Pancreas (tissue), 10 donors: Measurements from ENCODE around the gene SH3TC1. TPM values are rescaled to one million over a fixed set of nuclear protein-coding genes. Genes with fewer than 3 reads are reported as not detected.

ENCODE experiments used
- ATAC-seq, 4 donors: fragments of 200-7000 bp; cut with Tn5 transposase; one replicate each; pipeline versions ENCODE4 v1.8.0 to v1.9.1; 2020; ENCODE audit warnings: mild to moderate bottlenecking in 4 of 4, moderate library complexity in 4 of 4
- DNase-seq, 6 donors: peaks; one replicate each; pipeline ENCODE4 v3.0.0-alpha.2; 2020
- FAIRE-seq: peaks from 2 replicates; lab custom pipeline; 2012; peaks lifted over from hg19 to GRCh38; lab: Jason Lieb, UNC
- H3K27ac ChIP-seq, 4 donors: fragments of 200-600 bp; sonication (generic); 1 replicate in 3 of 4; 2 replicates in 1 of 4; pipeline versions ENCODE4 v1.5.0 to v1.8.0; 2020
- H3K27me3 ChIP-seq, 4 donors: fragments of 200-600 bp; one replicate each; pipeline ENCODE4 v1.8.0; 2021
- H3K36me3 ChIP-seq, 3 donors: fragments of 200-600 bp; sonication (generic) in 1 of 3; one replicate each; pipeline versions ENCODE4 v1.5.0 to v1.8.0; 2020 to 2021
- H3K4me1 ChIP-seq, 3 donors: fragments of 200-600 bp; one replicate each; pipeline ENCODE4 v1.8.0; 2021
- H3K4me3 ChIP-seq, 4 donors: fragments of 200-600 bp; sonication (generic) in 2 of 4; one replicate each; pipeline versions ENCODE4 v1.5.0 to v1.8.0; 2020 to 2021
- H3K9me3 ChIP-seq, 4 donors: fragments of 200-600 bp; one replicate each; pipeline ENCODE4 v1.8.0; 2021
- WGBS, 2 donors: extraction: QIAGEN DNeasy Blood & Tissue Kit; methylation state at CpG; one replicate each; pipeline ENCODE4 v1.1.7; 2013; 5-methylcytosine and 5-hydroxymethylcytosine counted together
- intact Hi-C, 3 donors: fragments of 100-400 bp; cut with DNase I; formaldehyde crosslinking; loops; one replicate each; pipeline versions ENCODE4 v1.11.1 to v1.14.2; 2022
- polyA plus RNA-seq, 2 donors: library from polyadenylated mRNA; stranded (reverse); fragments of 200-250 nt; gene quantifications; one replicate each; pipeline ENCODE4 v1.2.3, GENCODE V29; 2013
- total RNA-seq, 6 donors: library from RNA; stranded (reverse); fragmentation: NEBNext Ultra II Directional in 4 of 6; extraction: Animal tissue kit (Norgen Biotek cat#: 25700) in 4 of 6; gene quantifications; one replicate each; pipeline versions ENCODE4 v1.2.1 to v1.2.4, GENCODE V29; 2021 to 2023
- TF ChIP-seq, protein P1 (sequence below), 4 donors: fragments of 200-600 bp; sonication (generic) in 3 of 4; IDR thresholded peaks; one replicate each; pipeline versions ENCODE4 v1.5.0 to v1.8.0; 2021; ENCODE audit warnings: antibody characterized with exemption in 4 of 4
- donor health status: healthy with polysubstance abuse.
- donor health status: DM: no; HTN: no; CAD: no; lungs with moderate emphysema.
- donor health status: DM: no; HTN: no; CAD: no.
- donor health status: control.
- donor health status: control.
- donor health status: Bipolar disorder and iron deficiency.
- donor health status: DM: yes; HTN: yes; CAD: no.
- donor health status: DM: no; HTN: no; CAD: no.
- donor health status: DM: no; HTN: no; CAD: no.
- donor health status: DM: yes; HTN: yes; CAD: no.

Gene SH3TC1
- total and polyA plus RNA-seq, 8 donors: 12.5 to 28.0 (median 19.6) TPM

DNA sequence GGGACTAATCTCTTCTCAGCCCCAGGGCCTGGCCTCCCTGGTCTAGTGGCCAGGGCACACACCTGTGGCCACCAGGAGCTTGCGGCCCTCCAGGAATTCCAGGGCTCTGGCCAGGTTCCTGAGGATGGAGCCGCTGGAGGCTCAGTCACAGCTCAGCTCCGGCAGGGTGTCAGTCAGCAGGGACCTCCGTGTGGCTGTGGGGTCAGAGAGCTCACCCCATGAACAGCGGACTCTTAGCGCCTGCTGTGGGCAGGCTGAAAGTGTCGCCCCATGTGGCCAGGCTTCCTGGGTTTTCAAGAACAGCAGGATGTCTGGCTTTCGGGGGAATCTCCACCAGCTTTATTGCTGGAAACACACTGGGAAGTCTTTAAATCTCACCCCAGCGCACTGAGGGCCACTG is 19.3 kb upstream of the SH3TC1 start:
- DNase-seq (no peak), ATAC-seq (no peak), FAIRE-seq (no peak)
- peaks cover 0 to 8% (median 6%) of the 10 kb centered on the region in 3 donors for H3K4me1 ChIP-seq
- no peak overlapping the region for H3K27ac ChIP-seq
- H3K9me3 ChIP-seq: no peaks in the 10 kb centered on the region
- intact Hi-C loops: no loop called here
- no peak overlapping the region for H3K4me3 ChIP-seq
- H3K36me3 ChIP-seq: no peaks in the 10 kb centered on the region
- TF ChIP-seq, protein P1, sequence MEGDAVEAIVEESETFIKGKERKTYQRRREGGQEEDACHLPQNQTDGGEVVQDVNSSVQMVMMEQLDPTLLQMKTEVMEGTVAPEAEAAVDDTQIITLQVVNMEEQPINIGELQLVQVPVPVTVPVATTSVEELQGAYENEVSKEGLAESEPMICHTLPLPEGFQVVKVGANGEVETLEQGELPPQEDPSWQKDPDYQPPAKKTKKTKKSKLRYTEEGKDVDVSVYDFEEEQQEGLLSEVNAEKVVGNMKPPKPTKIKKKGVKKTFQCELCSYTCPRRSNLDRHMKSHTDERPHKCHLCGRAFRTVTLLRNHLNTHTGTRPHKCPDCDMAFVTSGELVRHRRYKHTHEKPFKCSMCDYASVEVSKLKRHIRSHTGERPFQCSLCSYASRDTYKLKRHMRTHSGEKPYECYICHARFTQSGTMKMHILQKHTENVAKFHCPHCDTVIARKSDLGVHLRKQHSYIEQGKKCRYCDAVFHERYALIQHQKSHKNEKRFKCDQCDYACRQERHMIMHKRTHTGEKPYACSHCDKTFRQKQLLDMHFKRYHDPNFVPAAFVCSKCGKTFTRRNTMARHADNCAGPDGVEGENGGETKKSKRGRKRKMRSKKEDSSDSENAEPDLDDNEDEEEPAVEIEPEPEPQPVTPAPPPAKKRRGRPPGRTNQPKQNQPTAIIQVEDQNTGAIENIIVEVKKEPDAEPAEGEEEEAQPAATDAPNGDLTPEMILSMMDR (IDR thresholded peaks at IDR 0.05): no peak
- 87 to 92% methylated on average over 9 of the region's 9 CpGs for WGBS, 2 donors
- no peaks in the 10 kb centered on the region for H3K27me3 ChIP-seq

DNA sequence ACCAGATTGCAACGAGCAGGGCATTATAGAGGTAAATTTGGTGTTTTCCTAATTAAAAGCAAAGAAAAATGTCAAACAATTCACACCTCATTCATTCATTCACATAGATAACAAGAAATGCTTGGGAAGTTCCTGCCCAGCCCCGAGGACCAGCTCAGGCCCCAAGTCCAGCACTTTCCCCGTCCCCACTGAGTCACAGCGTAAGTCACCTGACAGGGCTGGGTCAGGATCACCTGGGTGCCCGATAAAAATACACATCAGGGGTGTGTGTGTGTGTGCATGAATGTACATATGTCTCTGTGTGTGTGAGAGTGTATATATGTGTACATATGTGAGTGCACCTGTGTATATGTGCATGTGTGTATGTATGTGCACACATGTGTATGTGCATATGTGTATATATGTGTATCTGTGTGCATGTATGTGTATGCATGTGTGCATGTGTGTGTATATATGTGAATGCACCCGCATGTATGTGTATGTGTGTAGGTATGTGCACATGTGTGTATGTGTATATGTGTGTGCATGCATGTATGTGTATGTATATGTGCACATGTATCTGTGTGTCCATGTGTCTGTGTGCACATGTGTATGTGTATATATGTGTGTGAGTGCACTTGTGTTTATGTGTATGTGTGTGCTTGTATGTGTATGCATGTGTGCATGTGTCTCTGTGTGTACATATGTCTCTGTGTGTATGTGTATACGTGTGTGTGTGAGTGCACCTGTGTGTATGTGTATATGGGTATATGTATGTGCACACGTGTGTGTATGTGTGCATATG is 18.6 kb upstream of the SH3TC1 start:
- Histone ChIP-seq H3K27ac (no peak overlapping the region), H3K27me3 (no peaks in the 10 kb centered on the region), H3K36me3 (no peaks in the 10 kb centered on the region), H3K9me3 (no peaks in the 10 kb centered on the region), H3K4me1 (peaks cover 0 to 8% (median 6%) of the 10 kb centered on the region in 3 donors), H3K4me3 (no peak overlapping the region)
- DNase-seq (no peak), FAIRE-seq (no peak), ATAC-seq (no peak)
- intact Hi-C loops: no loop called here
- 78 to 80% methylated on average over 8 of the region's 8 CpGs for WGBS, 2 donors
- TF ChIP-seq, protein P1 (IDR thresholded peaks at IDR 0.05): no peak

DNA sequence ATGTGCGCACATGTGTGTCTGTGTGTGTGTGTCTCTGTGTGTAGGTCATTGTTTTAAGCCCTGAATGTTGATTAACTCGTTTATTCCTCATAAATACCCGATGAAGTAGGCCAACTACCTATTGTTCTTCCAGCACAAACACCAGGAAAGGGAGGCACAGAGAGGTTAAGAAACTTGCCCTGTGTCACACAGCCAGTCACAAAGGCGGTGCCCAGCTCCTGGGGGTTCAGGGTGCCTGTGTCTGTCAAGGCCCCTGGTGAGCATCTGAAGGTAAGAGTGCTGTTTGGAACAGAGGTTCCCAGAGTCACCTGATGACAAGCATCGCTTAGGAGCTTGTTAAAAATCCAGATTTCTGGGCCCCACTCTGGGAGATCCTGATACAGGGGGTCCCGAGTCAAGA is 18.0 kb upstream of the SH3TC1 start:
- H3K36me3 ChIP-seq: no peaks in the 10 kb centered on the region
- no peaks in the 10 kb centered on the region for H3K9me3 ChIP-seq
- ATAC-seq (no peak), DNase-seq (no peak), FAIRE-seq (no peak)
- WGBS, 2 donors: 77 to 89% methylated on average over 6 of the region's 6 CpGs
- H3K27me3 ChIP-seq: no peaks in the 10 kb centered on the region
- TF ChIP-seq, protein P1 (IDR thresholded peaks at IDR 0.05): no peak
- no peak overlapping the region for H3K4me3 ChIP-seq
- H3K4me1 ChIP-seq: peaks cover 0 to 8% (median 6%) of the 10 kb centered on the region in 3 donors
- intact Hi-C loops: no loop called here
- H3K27ac ChIP-seq: no peak overlapping the region

DNA sequence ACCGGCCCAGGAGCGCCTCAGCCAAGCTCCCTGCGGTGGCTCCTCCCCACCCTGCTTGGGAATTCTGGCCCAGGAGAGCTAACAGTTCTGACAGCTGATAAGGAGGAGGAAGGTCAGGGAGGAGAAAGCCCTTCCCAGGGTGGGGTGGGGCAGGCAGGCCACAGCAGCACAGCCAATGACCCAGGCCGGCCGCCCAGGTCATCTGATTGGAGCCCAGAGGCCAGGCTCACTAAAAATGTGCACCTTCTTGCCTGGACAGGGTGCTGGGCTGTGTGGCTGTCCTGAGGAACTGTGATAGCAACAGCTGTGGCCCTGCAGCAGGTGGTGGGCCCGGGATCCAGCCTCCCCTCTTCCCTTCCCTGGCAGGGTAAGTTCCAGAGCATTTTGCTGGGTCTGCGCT is 17.2 kb upstream of the SH3TC1 start:
- Histone ChIP-seq H3K9me3 (no peaks in the 10 kb centered on the region), H3K36me3 (no peaks in the 10 kb centered on the region), H3K27me3 (no peaks in the 10 kb centered on the region), H3K27ac (no peak overlapping the region), H3K4me3 (no peak overlapping the region), H3K4me1 (peaks cover 0 to 8% (median 6%) of the 10 kb centered on the region in 3 donors)
- TF ChIP-seq, protein P1 (IDR thresholded peaks at IDR 0.05): no peak
- intact Hi-C loops: no loop called here
- DNase-seq (peak in 2 of 6 donors; percentile 54 to 75), FAIRE-seq (no peak), ATAC-seq (peak; percentile 48 to 90 (median 80))
- WGBS, 2 donors: 18 to 27% methylated on average over 7 of the region's 7 CpGs

DNA sequence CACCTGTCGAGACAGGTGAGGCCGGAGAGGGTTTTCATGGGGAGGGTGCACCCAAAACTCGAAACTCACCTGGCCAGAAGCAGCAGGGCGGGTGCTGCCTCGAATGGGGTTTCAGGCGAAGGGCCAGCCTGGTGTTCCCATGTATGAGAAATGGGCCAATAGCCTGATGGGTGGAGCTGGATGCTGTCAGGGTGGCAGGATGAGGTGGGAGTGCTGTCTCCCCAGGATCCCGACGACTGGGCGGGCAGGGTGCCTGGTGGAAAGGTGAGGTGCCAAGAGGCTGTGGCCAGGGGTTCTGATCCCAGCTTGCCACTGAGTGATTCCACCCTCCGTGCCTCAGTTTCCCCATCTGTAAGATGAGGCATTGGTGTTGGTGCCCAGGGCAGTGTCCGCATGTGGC is 16.8 kb upstream of the SH3TC1 start:
- WGBS, 2 donors: 74 to 75% methylated on average over 11 of the region's 11 CpGs
- peaks cover 0 to 8% (median 6%) of the 10 kb centered on the region in 3 donors for H3K4me1 ChIP-seq
- no peak overlapping the region for H3K4me3 ChIP-seq
- ATAC-seq (peak in 1 of 4 donors; percentile 4), DNase-seq (no peak), FAIRE-seq (no peak)
- intact Hi-C loops: no loop called here
- H3K36me3 ChIP-seq: no peaks in the 10 kb centered on the region
- no peaks in the 10 kb centered on the region for H3K27me3 ChIP-seq
- no peaks in the 10 kb centered on the region for H3K9me3 ChIP-seq
- TF ChIP-seq, protein P1 (IDR thresholded peaks at IDR 0.05): no peak
- no peak overlapping the region for H3K27ac ChIP-seq
